Uterus (tissue), 2 donors: Measurements from ENCODE around the gene GART.

Experiments
- CTCF ChIP-seq, 4 experiments: fragments of 200-600 bp in 2 of 4; fragments of 450-650 bp in 2 of 4; sonication (generic) in 2 of 4; IDR thresholded peaks; one replicate each; pipeline ENCODE4 v1.5.1; 2016 to 2019; ENCODE audit warnings: antibody characterized with exemption in 4 of 4, mild to moderate bottlenecking in 2 of 4, moderate library complexity in 1 of 4
- POLR2A ChIP-seq, 2 donors: fragments of 450-650 bp; IDR thresholded peaks; one replicate each; pipeline ENCODE4 v1.6.1; 2016; ENCODE audit warnings: antibody characterized with exemption in 2 of 2, mild to moderate bottlenecking in 1 of 2, moderate library complexity in 1 of 2

- no peak for TF ChIP-seq CTCF (IDR thresholded peaks at IDR 0.05)
- TF ChIP-seq POLR2A (IDR thresholded peaks at IDR 0.05), result no peak
Measured at GRCh38 chr21:33495743-33496142, 46.2 kb downstream of the GART start.
